Spleen (tissue), 11 donors: Measurements from ENCODE around the gene FIS1. TPM values are rescaled to one million over a fixed set of nuclear protein-coding genes. Genes with fewer than 3 reads are reported as not detected.

Source experiments
- DNase-seq: peaks from one replicate; pipeline ENCODE4 v3.0.0-alpha.2; 2020
- H3K27ac ChIP-seq, 8 donors: fragments of 200-600 bp; sonication (generic) in 7 of 8; 1 replicate in 4 of 8; 2 replicates in 4 of 8; pipeline versions ENCODE4 v1.5.0 to v1.8.0; 2016 to 2021; ENCODE audit warnings: inconsistent platforms in 4 of 8, mild to moderate bottlenecking in 4 of 8, moderate library complexity in 1 of 8
- H3K27me3 ChIP-seq, 7 donors: fragments of 200-600 bp; sonication (generic) in 6 of 7; replicated peaks in 1 of 7; 1 replicate in 4 of 7; 2 replicates in 3 of 7; pipeline versions ENCODE4 v1.5.0 to v1.8.0; 2016 to 2021; ENCODE audit warnings: inconsistent platforms in 3 of 7, mild to moderate bottlenecking in 1 of 7
- H3K36me3 ChIP-seq, 6 donors: fragments of 200-600 bp; sonication (generic) in 5 of 6; 1 replicate in 4 of 6; 2 replicates in 2 of 6; pipeline versions ENCODE4 v1.5.0 to v1.8.0; 2016 to 2021; ENCODE audit warnings: inconsistent platforms in 2 of 6
- H3K4me1 ChIP-seq, 6 donors: fragments of 200-600 bp; sonication (generic) in 5 of 6; 1 replicate in 3 of 6; 2 replicates in 3 of 6; pipeline versions ENCODE4 v1.5.0 to v1.8.0; 2016 to 2021; ENCODE audit warnings: inconsistent platforms in 3 of 6
- H3K4me3 ChIP-seq, 8 donors: fragments of 200-600 bp; sonication (generic) in 7 of 8; 1 replicate in 4 of 8; 2 replicates in 4 of 8; pipeline versions ENCODE4 v1.5.0 to v1.8.0; 2016 to 2021; ENCODE audit warnings: inconsistent platforms in 4 of 8, mild to moderate bottlenecking in 4 of 8, moderate library complexity in 2 of 8
- H3K9me3 ChIP-seq, 8 donors: fragments of 200-600 bp; sonication (generic) in 7 of 8; 1 replicate in 4 of 8; 2 replicates in 4 of 8; pipeline versions ENCODE4 v1.5.0 to v1.8.0; 2016 to 2021; ENCODE audit warnings: inconsistent platforms in 4 of 8
- POLR2A ChIP-seq, 3 donors: fragments of 450-650 bp; IDR thresholded peaks; one replicate each; pipeline ENCODE4 v1.5.1; 2017; ENCODE audit warnings: antibody characterized with exemption in 3 of 3, mild to moderate bottlenecking in 1 of 3
- POLR2AphosphoS5 ChIP-seq, 3 donors: sonication (generic); formaldehyde crosslinking; IDR thresholded peaks; one replicate each; pipeline ENCODE4 v1.5.1; 2017; ENCODE audit warnings: antibody characterized with exemption in 3 of 3
- WGBS, 5 donors: extraction: QIAGEN DNeasy Blood & Tissue Kit in 3 of 5; methylation state at CpG; one replicate each; pipeline versions ENCODE4 v1.1.5 to v1.1.7; 2013 to 2018; 5-methylcytosine and 5-hydroxymethylcytosine counted together
- intact Hi-C: fragments of 100-400 bp; cut with DNase I; formaldehyde crosslinking; loops from one replicate; pipeline ENCODE4 v1.15.0; 2023; ENCODE audit warnings: low total_unique reads
- polyA plus RNA-seq, 3 donors: library from polyadenylated mRNA; stranded (reverse); fragments of 200-250 nt; gene quantifications; one replicate each; pipeline ENCODE4 v1.2.1, GENCODE V29; 2013
- total RNA-seq, 7 donors: library from RNA; depleted of rRNA in 3 of 7; stranded (reverse); fragments of >200 nt in 3 of 7; fragmentation: NEBNext Ultra II Directional in 4 of 7; extraction: Animal tissue kit (Norgen Biotek cat#: 25700) in 4 of 7; gene quantifications; one replicate each; pipeline versions ENCODE4 v1.1.0 to v1.2.1, GENCODE V29; 2016 to 2021
- TF ChIP-seq, protein P1 (sequence below), 11 experiments: fragments of 200-600 bp in 7 of 11; fragments of 450-650 bp in 4 of 11; sonication (generic) in 4 of 11; IDR thresholded peaks in 8 of 11; conservative IDR thresholded peaks in 3 of 11; 1 replicate in 7 of 11; 2 replicates in 4 of 11; pipeline versions ENCODE4 v1.4.0 to v1.8.0; 2016 to 2021; ENCODE audit warnings: antibody characterized with exemption in 11 of 11, inconsistent platforms in 4 of 11, mild to moderate bottlenecking in 1 of 11
- donor health status: healthy with polysubstance abuse.
- donor health status: DM: no; HTN: no; CAD: no; lungs with moderate emphysema.
- donor health status: DM: no; HTN: no; CAD: no.
- donor health status: Bipolar disorder and iron deficiency.
- donor health status: healthy.
- donor health status: DM: no; HTN: no; CAD: no.
- donor health status: DM: yes; HTN: yes; CAD: no.

The FIS1 gene
- total and polyA plus RNA-seq, 10 donors: 130 to 250 (median 179) TPM

DNA sequence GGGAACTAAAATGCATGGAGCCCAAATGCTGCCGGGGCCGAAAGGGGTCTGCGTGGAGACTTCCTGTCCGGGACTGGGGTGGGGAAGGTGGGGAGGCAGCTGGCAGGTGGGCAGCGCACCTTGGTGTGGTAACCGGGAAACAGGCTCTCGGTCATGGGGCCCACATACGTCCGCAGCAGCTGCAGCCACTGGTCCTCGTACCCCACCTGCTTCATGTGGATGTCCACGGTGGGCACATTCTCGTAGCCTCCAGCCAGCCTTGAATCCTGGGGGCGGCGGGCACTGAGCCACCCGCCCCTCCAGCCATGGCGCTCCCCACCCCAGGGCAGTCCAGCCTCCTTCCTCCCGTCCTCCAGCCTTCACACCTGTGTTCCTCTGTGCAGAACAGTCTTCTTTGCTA lies 37.4 kb downstream of the FIS1 start:
- H3K4me1 ChIP-seq: peaks cover 0 to 25% (median 13%) of the 10 kb centered on the region in 6 donors
- peaks cover 0 to 12% (median 4%) of the 10 kb centered on the region in 7 donors for H3K27me3 ChIP-seq
- H3K27ac ChIP-seq: no peak overlapping the region
- DNase-seq: no peak
- no peaks in the 10 kb centered on the region for H3K9me3 ChIP-seq
- intact Hi-C loops: no loop called here
- 86 to 93% (median 92%) methylated on average over 11 to 17 of the region's 17 CpGs for WGBS, 5 donors
- H3K4me3 ChIP-seq: no peak overlapping the region
- peaks cover 0 to 69% (median 56%) of the 10 kb centered on the region in 6 donors for H3K36me3 ChIP-seq
- TF ChIP-seq POLR2AphosphoS5 (IDR thresholded peaks at IDR 0.05) (no peak), POLR2A (IDR thresholded peaks at IDR 0.05) (no peak)
- TF ChIP-seq, protein P1, sequence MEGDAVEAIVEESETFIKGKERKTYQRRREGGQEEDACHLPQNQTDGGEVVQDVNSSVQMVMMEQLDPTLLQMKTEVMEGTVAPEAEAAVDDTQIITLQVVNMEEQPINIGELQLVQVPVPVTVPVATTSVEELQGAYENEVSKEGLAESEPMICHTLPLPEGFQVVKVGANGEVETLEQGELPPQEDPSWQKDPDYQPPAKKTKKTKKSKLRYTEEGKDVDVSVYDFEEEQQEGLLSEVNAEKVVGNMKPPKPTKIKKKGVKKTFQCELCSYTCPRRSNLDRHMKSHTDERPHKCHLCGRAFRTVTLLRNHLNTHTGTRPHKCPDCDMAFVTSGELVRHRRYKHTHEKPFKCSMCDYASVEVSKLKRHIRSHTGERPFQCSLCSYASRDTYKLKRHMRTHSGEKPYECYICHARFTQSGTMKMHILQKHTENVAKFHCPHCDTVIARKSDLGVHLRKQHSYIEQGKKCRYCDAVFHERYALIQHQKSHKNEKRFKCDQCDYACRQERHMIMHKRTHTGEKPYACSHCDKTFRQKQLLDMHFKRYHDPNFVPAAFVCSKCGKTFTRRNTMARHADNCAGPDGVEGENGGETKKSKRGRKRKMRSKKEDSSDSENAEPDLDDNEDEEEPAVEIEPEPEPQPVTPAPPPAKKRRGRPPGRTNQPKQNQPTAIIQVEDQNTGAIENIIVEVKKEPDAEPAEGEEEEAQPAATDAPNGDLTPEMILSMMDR (IDR thresholded peaks at IDR 0.05 in 8 of 11, conservative IDR thresholded peaks at IDR 0.05 in 3 of 11): no peak

DNA sequence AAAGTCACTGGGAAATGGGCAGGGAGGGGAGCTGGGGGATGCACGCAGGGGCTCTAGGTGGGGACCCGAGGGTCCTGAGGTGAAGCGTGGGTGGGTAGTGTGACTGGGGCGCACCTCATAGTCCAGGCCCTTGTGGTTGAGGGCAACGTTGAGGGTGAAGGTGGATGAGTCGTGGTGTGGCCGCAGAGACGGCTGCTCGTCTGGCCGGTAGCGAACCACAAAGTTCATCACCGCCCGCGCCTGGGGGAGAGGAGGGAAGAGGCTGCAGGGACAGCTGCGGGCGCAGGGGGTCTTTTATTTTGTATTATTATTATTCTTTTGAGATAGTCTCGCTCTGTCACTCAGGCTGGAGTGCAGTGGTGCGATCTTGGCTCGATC lies 38.2 kb downstream of the FIS1 start:
- DNase-seq: no peak
- peaks cover 0 to 33% (median 21%) of the 10 kb centered on the region in 6 donors for H3K4me1 ChIP-seq
- no peaks in the 10 kb centered on the region for H3K9me3 ChIP-seq
- TF ChIP-seq, protein P1 (IDR thresholded peaks at IDR 0.05 in 8 of 11, conservative IDR thresholded peaks at IDR 0.05 in 3 of 11): no peak
- TF ChIP-seq POLR2AphosphoS5 (IDR thresholded peaks at IDR 0.05) (no peak), POLR2A (IDR thresholded peaks at IDR 0.05) (no peak)
- no peak overlapping the region for H3K4me3 ChIP-seq
- intact Hi-C loops: no loop called here
- H3K27ac ChIP-seq: no peak overlapping the region
- 83 to 91% (median 88%) methylated on average over 16 to 19 of the region's 19 CpGs for WGBS, 5 donors
- peaks cover 4 to 20% (median 10%) of the 10 kb centered on the region in 7 donors for H3K27me3 ChIP-seq
- H3K36me3 ChIP-seq: peaks cover 0 to 61% (median 49%) of the 10 kb centered on the region in 6 donors

DNA sequence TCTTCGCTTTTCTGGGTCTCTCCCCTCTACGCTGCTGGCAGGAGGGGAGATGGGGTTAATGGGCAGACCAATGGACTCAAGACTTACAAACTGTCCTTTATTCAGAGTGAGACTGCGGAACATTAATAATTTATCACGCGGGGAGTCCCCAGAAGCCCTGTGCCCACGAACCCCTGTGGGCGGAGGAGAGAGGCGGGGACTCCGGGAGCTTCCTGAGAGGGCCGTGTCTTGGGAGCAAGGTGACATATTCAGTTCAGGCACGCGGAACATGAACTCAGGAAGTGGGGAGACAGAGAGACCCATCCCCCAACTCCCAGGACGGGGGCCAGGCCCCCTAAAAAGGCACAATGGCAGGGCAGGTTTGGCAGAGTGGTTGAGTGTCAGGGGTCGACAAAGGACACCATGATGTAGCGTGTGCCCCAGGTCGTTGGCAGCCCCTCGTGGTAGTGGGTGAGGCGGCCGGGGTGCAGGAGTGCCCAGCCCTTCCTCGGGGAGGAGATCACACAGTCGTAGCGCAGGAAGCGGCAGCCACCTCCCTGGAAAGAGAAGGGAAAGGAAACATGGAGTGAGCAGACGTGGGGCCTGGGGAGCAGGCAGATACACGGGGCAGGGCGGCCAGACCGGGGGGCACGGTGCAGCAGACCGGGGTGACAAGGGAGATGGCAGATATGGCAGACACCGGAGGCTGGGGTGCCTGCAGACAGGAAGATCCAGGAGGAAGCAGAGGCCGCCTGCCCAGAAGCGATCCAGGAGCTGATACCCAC lies 38.8 kb downstream of the FIS1 start:
- no peak overlapping the region for H3K4me3 ChIP-seq
- TF ChIP-seq, protein P1 (IDR thresholded peaks at IDR 0.05 in 8 of 11, conservative IDR thresholded peaks at IDR 0.05 in 3 of 11): no peak
- TF ChIP-seq POLR2A (IDR thresholded peaks at IDR 0.05) (no peak), POLR2AphosphoS5 (IDR thresholded peaks at IDR 0.05) (peak in 1 of 3 donors; percentile 38)
- no peak overlapping the region for H3K27ac ChIP-seq
- H3K4me1 ChIP-seq: peaks cover 0 to 38% (median 24%) of the 10 kb centered on the region in 6 donors
- 84 to 91% (median 85%) methylated on average over 30 to 32 of the region's 32 CpGs for WGBS, 5 donors
- peaks cover 4 to 25% (median 16%) of the 10 kb centered on the region in 7 donors for H3K27me3 ChIP-seq
- H3K9me3 ChIP-seq: no peaks in the 10 kb centered on the region
- H3K36me3 ChIP-seq: peaks cover 0 to 55% (median 43%) of the 10 kb centered on the region in 6 donors
- intact Hi-C loops: no loop called here
- no peak for DNase-seq
